IPS-20b (cell line): ENCODE results near the gene CLDN10.

Source experiments
- H3K27ac ChIP-seq: one replicate; pipeline ENCODE4 v1.5.1; 2013; ENCODE audit warnings: low read length
- H3K27me3 ChIP-seq: 2 replicates; pipeline ENCODE4 v1.6.1; 2013; ENCODE audit warnings: mild to moderate bottlenecking, low read length, inconsistent platforms; ENCODE audit not compliant: insufficient read depth
- H3K36me3 ChIP-seq: 2 replicates; pipeline ENCODE4 v1.6.1; 2013; ENCODE audit warnings: low read depth, mild to moderate bottlenecking, inconsistent platforms, low read length, moderate library complexity; ENCODE audit not compliant: insufficient read depth
- H3K4me1 ChIP-seq: 2 replicates; pipeline ENCODE4 v1.6.1; 2013; ENCODE audit warnings: mild to moderate bottlenecking, control low read depth, inconsistent platforms, low read length, moderate library complexity; ENCODE audit not compliant: insufficient read depth
- H3K4me3 ChIP-seq: 2 replicates; pipeline ENCODE4 v1.5.1; 2013; ENCODE audit warnings: mild to moderate bottlenecking, low read length, inconsistent platforms
- H3K9ac ChIP-seq: 2 replicates; pipeline ENCODE4 v1.6.1; 2013; ENCODE audit warnings: low read depth, mild to moderate bottlenecking, inconsistent platforms, low read length, moderate library complexity
- H3K9me3 ChIP-seq: 2 replicates; pipeline ENCODE4 v1.6.1; 2013; ENCODE audit warnings: mild to moderate bottlenecking, low read depth, low read length, inconsistent platforms; ENCODE audit not compliant: insufficient read depth

Gene CLDN10

GRCh38 chr13:95541911-95542474 lies 10.5 kb upstream of the CLDN10 start:
- H3K36me3 ChIP-seq: no peaks in the 10 kb centered on the region
- peaks cover 4% of the 10 kb centered on the region; the same call in 1 of the 2 replicates for H3K4me1 ChIP-seq
- H3K9me3 ChIP-seq: no peaks in the 10 kb centered on the region
- H3K27ac ChIP-seq: no peak overlapping the region
- H3K27me3 ChIP-seq: no peaks in the 10 kb centered on the region
- H3K4me3 ChIP-seq: no peak overlapping the region
- no peak overlapping the region for H3K9ac ChIP-seq

DNA sequence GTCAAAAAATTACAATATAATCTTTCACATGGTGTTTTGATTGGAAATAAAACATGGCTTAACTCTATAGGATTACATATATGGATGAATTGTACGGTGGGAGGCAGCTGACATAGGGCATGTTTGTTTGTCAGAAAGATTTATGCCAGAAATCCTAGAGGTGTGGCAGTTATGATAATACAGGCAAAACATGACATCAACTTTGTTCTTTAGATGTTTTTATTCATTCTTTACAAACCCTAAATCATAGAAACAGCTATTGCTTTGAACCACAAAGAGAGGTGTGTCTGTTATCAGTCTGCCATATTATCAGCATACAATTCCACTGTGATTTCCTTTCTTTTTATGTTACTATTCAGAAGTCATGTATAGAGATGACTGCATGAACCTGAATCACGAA lies 8.2 kb upstream of the CLDN10 start:
- peaks cover 18% of the 10 kb centered on the region for H3K4me1 ChIP-seq
- no peak overlapping the region for H3K4me3 ChIP-seq
- H3K9ac ChIP-seq: no peak overlapping the region
- H3K9me3 ChIP-seq: no peaks in the 10 kb centered on the region
- H3K36me3 ChIP-seq: no peaks in the 10 kb centered on the region
- H3K27me3 ChIP-seq: no peaks in the 10 kb centered on the region
- H3K27ac ChIP-seq: no peak overlapping the region

DNA sequence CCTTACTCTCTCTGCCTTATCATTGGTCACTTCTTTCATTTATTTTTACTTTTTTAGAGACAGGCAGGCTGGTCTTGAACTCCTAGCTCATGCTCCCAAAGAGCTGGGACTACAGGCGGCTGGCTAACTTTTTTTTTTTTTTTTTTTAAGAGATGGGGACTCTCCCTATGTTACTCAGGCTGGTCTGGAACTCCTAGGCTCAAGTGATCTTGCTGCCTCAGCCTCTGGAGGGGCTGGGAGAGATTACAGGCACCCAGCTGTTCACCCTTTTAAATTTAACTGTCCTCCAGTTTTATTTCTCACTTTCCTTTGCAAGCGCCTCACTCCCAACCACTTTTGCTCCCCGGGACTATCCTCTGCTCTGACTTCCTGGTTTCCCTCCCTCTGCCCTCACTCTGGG lies 5.6 kb upstream of the CLDN10 start:
- Histone ChIP-seq H3K27me3 (peaks cover 11% of the 10 kb centered on the region), H3K27ac (no peak overlapping the region), H3K4me1 (peaks cover 21% of the 10 kb centered on the region), H3K4me3 (no peak overlapping the region), H3K36me3 (no peaks in the 10 kb centered on the region), H3K9ac (no peak overlapping the region), H3K9me3 (no peaks in the 10 kb centered on the region)

- no peak overlapping the region for H3K9ac ChIP-seq
- H3K36me3 ChIP-seq: no peaks in the 10 kb centered on the region
- H3K4me1 ChIP-seq: peaks cover 22% of the 10 kb centered on the region
- H3K9me3 ChIP-seq: no peaks in the 10 kb centered on the region
- H3K4me3 ChIP-seq: no peak overlapping the region
- peaks cover 15% of the 10 kb centered on the region for H3K27me3 ChIP-seq
- no peak overlapping the region for H3K27ac ChIP-seq
These were observed 4.9 kb upstream of the CLDN10 start for GRCh38 chr13:95547531-95548167.

DNA sequence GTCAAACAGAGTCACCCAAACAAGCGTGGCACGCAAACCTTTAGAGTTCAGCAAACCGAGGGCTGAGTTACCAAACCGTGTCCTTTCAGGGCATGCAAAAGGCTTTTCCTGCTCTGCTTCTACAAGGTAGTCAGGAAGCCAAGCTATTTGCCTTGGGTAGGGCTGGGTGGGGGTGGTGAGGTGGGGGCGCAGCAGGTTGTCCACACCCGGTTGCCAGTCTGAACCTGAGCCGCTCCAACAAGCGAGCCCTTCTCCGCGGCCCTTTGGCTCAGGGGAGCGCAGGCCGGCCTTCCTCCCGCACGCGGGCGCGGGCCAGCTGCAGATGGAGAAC lies 347 bp upstream of the CLDN10 start:
- Histone ChIP-seq H3K9ac (peak overlapping the region; percentile 16; the same call in 1 of the 2 replicates), H3K4me3 (peak overlapping the region; percentile 37; the same call in 1 of the 2 replicates), H3K36me3 (no peaks in the 10 kb centered on the region), H3K4me1 (peaks cover 21% of the 10 kb centered on the region), H3K9me3 (no peaks in the 10 kb centered on the region), H3K27me3 (peaks cover 35% of the 10 kb centered on the region), H3K27ac (no peak overlapping the region)

DNA sequence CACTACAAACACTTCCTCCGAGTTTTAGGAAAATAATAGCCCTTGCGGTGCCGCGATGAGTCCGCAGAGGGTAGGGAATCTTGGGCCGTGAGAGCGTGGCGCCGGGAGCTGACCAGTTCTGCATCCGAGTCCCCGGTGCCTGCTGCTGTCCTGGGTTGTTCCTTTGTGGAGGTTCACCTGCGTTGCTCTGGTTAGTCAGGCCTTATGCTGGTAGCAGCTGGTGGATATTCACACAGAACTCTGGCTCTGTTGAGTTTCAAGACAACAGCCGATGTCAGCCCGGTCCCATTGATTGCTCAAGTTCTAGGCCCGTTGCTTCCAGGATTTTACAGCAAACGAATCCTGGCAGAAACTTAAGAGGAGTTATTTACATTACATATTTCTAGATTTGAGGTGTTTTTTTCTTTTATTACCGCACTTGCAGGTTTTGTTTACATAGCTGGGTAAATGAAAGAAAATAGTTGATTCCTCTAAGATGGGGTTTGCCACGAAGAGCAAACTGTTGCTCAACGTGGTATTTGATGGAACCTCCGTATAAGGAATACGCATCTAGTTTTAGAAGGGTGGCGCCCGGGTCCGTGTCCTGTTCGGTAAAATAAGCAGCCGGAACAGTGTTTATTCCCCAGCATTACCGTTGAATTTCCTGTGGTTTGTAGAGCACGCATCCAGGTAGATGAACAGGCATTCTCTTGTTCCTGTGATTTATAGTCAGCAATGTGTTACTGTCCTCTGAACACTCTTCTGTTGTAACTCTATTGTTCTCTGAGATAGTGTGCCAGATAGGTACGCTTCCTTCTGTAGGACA lies 1.3 kb downstream of the CLDN10 start:
- peak overlapping the region; percentile 89 for H3K4me3 ChIP-seq
- H3K4me1 ChIP-seq: peaks cover 8% of the 10 kb centered on the region; the same call in 1 of the 2 replicates
- H3K36me3 ChIP-seq: no peaks in the 10 kb centered on the region
- peaks cover 35% of the 10 kb centered on the region for H3K27me3 ChIP-seq
- H3K9ac ChIP-seq: peak overlapping the region; percentile 75; the same call in 1 of the 2 replicates
- no peaks in the 10 kb centered on the region for H3K9me3 ChIP-seq
- H3K27ac ChIP-seq: no peak overlapping the region

DNA sequence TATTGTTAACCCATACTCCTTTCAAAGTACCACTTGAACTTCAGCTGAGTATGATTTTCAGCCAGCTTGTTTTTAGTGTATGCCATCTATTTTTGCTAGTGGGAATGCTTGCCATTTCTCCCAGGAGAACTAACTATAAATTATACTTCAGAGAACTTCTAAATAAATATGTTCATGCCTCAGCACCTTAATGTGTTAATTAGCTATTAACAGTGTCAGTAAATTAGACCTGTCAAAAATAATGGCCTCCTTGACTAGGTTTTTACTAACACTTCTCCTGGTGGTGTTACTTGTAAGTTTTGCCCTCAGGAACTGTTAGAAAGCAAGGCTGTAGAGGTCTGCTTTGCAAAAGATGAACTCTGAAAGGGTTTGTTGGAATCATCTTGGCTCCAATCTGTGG lies 4.5 kb downstream of the CLDN10 start:
- no peak overlapping the region for H3K27ac ChIP-seq
- peaks cover 23% of the 10 kb centered on the region for H3K27me3 ChIP-seq
- H3K36me3 ChIP-seq: peaks cover 11% of the 10 kb centered on the region; the same call in 1 of the 2 replicates
- peaks cover 5% of the 10 kb centered on the region; the same call in 1 of the 2 replicates for H3K4me1 ChIP-seq
- H3K9ac ChIP-seq: no peak overlapping the region
- no peak overlapping the region for H3K4me3 ChIP-seq
- no peaks in the 10 kb centered on the region for H3K9me3 ChIP-seq

- no peak overlapping the region for H3K27ac ChIP-seq
- peaks cover 6% of the 10 kb centered on the region for H3K27me3 ChIP-seq
These were observed 6.6 kb downstream of the CLDN10 start for GRCh38 chr13:95559100-95559499.

GRCh38 chr13:95560387-95560786 lies 7.9 kb downstream of the CLDN10 start:
- Histone ChIP-seq H3K4me1 (no peaks in the 10 kb centered on the region), H3K4me3 (no peak overlapping the region), H3K9me3 (no peaks in the 10 kb centered on the region), H3K27me3 (no peaks in the 10 kb centered on the region), H3K36me3 (peaks cover 11% of the 10 kb centered on the region; the same call in 1 of the 2 replicates), H3K9ac (no peak overlapping the region), H3K27ac (no peak overlapping the region)

More at GRCh38 chr13:95559100-95559499, 6.6 kb downstream of the CLDN10 start:
- H3K9ac ChIP-seq: no peak overlapping the region
- H3K36me3 ChIP-seq: peaks cover 11% of the 10 kb centered on the region; the same call in 1 of the 2 replicates
- H3K4me3 ChIP-seq: no peak overlapping the region
- H3K4me1 ChIP-seq: peaks cover 2% of the 10 kb centered on the region; the same call in 1 of the 2 replicates
- no peaks in the 10 kb centered on the region for H3K9me3 ChIP-seq

GRCh38 chr13:95564091-95564490 lies 11.6 kb downstream of the CLDN10 start:
- H3K27ac ChIP-seq: no peak overlapping the region
- H3K4me3 ChIP-seq: no peak overlapping the region
- H3K27me3 ChIP-seq: no peaks in the 10 kb centered on the region
- H3K9me3 ChIP-seq: no peaks in the 10 kb centered on the region
- no peak overlapping the region for H3K9ac ChIP-seq
- peaks cover 11% of the 10 kb centered on the region; the same call in 1 of the 2 replicates for H3K36me3 ChIP-seq
- no peaks in the 10 kb centered on the region for H3K4me1 ChIP-seq

GRCh38 chr13:95564733-95565291 lies 12.3 kb downstream of the CLDN10 start:
- H3K9ac ChIP-seq: no peak overlapping the region
- H3K4me1 ChIP-seq: no peaks in the 10 kb centered on the region
- H3K27me3 ChIP-seq: no peaks in the 10 kb centered on the region
- peaks cover 11% of the 10 kb centered on the region; the same call in 1 of the 2 replicates for H3K36me3 ChIP-seq
- H3K4me3 ChIP-seq: no peak overlapping the region
- no peak overlapping the region for H3K27ac ChIP-seq
- H3K9me3 ChIP-seq: no peaks in the 10 kb centered on the region
